K562 (cell line): ENCODE data around the gene FAM177B. TPM values are rescaled to one million over a fixed set of nuclear protein-coding genes. Genes with fewer than 3 reads are reported as not detected.

Source experiments
- ATAC-seq: fragments of 200-7000 bp; cut with Tn5 transposase; 3 replicates; pipeline ENCODE4 v1.9.1; 2020; ENCODE audit warnings: moderate library complexity
- BruUV-seq: library from RNA; stranded (reverse); fragments of 400-500 nt; replicated peaks from 2 replicates; lab custom pipeline; 2021; lab: Mats Ljungman, UMichigan
- CTCF ChIA-PET: fragments of 300-600 bp; formaldehyde crosslinking; extraction: SDS; loops from one replicate; lab custom pipeline; 2021; ENCODE audit warnings: low intra/inter-chr PET ratio; lab: Yijun Ruan, JAX
- POLR2A ChIA-PET: fragments of 300-600, 350-650 bp; sonication (Branson Sonifier 250); formaldehyde crosslinking; extraction: SDS; loops from one replicate; lab custom pipeline; 2021; ENCODE audit warnings: antibody characterized with exemption, inconsistent platforms; lab: Yijun Ruan, JAX
- DNase-seq, 4 experiments: peaks; one replicate each; pipeline versions ENCODE4 v3.0.0 to v3.0.0-alpha.2; 2011 to 2018; ENCODE audit warnings: low spot score in 3 of 4, mixed read lengths in 3 of 4; ENCODE audit errors: extremely low read depth in 1 of 4
- FAIRE-seq: peaks from 2 replicates; lab custom pipeline; 2011; peaks lifted over from hg19 to GRCh38; lab: Jason Lieb, UNC
- H2AFZ ChIP-seq: 2 replicates; pipeline ENCODE4 v1.6.0; 2011; ENCODE audit warnings: low read depth, low read length, control low read depth, inconsistent platforms
- H3K27ac ChIP-seq: fragments of 200-600 bp; 3 replicates; pipeline ENCODE4 v1.8.0; 2011; ENCODE audit warnings: low read depth, mild to moderate bottlenecking, control low read depth, inconsistent platforms, low read length, moderate library complexity, mixed read lengths; ENCODE audit errors: extremely low read depth
- H3K27me3 ChIP-seq, 2 experiments: fragments of 300-600 bp in 1 of 2; 2 replicates in 1 of 2; 3 replicates in 1 of 2; pipeline versions ENCODE4 v1.6.0 to v1.8.0; 2011; ENCODE audit warnings: inconsistent platforms in 2 of 2, low read length in 2 of 2, mild to moderate bottlenecking in 1 of 2, mixed read lengths in 1 of 2, moderate library complexity in 1 of 2; ENCODE audit not compliant: control insufficient read depth in 2 of 2, insufficient read depth in 2 of 2
- H3K36me3 ChIP-seq: fragments of 300-600 bp; 3 replicates; pipeline ENCODE4 v1.8.0; 2011; ENCODE audit warnings: mild to moderate bottlenecking, low read length, inconsistent platforms; ENCODE audit not compliant: control insufficient read depth, insufficient read depth
- H3K4me1 ChIP-seq, 2 experiments: fragments of 200-600 bp in 1 of 2; replicated peaks in 1 of 2; 2 replicates in 1 of 2; 3 replicates in 1 of 2; pipeline versions ENCODE4 v1.5.1 to v1.8.0; 2011; ENCODE audit warnings: inconsistent platforms in 2 of 2, low read length in 2 of 2, mild to moderate bottlenecking in 1 of 2, mixed read lengths in 1 of 2, moderate library complexity in 1 of 2; ENCODE audit not compliant: control insufficient read depth in 2 of 2, insufficient read depth in 2 of 2
- H3K4me2 ChIP-seq: 2 replicates; pipeline ENCODE4 v1.6.1; 2011; ENCODE audit warnings: low read length, control low read depth, inconsistent platforms, mixed read lengths; ENCODE audit not compliant: insufficient read depth
- H3K4me3 ChIP-seq: fragments of 200-600 bp; sonication (generic), shearing (Covaris generic); 2 replicates; pipeline ENCODE4 v1.5.1; 2016; ENCODE audit warnings: control low read depth, inconsistent platforms
- H3K79me2 ChIP-seq: fragments of 200-600 bp; 3 replicates; pipeline ENCODE4 v1.8.0; 2011; ENCODE audit warnings: low read length, inconsistent platforms; ENCODE audit not compliant: control insufficient read depth, insufficient read depth
- H3K9ac ChIP-seq, 2 experiments: 2 replicates each; pipeline versions ENCODE4 v1.6.0 to v1.6.1; 2011; ENCODE audit warnings: low read depth in 2 of 2, low read length in 2 of 2, control low read depth in 1 of 2, inconsistent platforms in 1 of 2, mild to moderate bottlenecking in 1 of 2, mixed read lengths in 1 of 2; ENCODE audit not compliant: insufficient read depth in 1 of 2
- H3K9me1 ChIP-seq: one replicate; pipeline ENCODE4 v1.6.0; 2011; ENCODE audit warnings: inconsistent platforms, mild to moderate bottlenecking, low read length, moderate library complexity; ENCODE audit not compliant: control insufficient read depth, insufficient read depth
- H3K9me3 ChIP-seq: replicated peaks from 2 replicates; pipeline ENCODE4 v1.5.1; 2011; ENCODE audit warnings: low read depth, low read length, inconsistent platforms; ENCODE audit not compliant: control insufficient read depth, insufficient read depth
- H4K20me1 ChIP-seq: replicated peaks from 2 replicates; pipeline ENCODE4 v1.6.1; 2011; ENCODE audit warnings: low read length, inconsistent platforms, mixed read lengths; ENCODE audit not compliant: control insufficient read depth, insufficient read depth
- CBX8 ChIP-seq: fragments of 200-600 bp; sonication (generic); IDR thresholded peaks from 2 replicates; pipeline ENCODE4 v1.6.1; 2012; ENCODE audit warnings: borderline replicate concordance, mixed run types, low read depth, mild to moderate bottlenecking, moderate library complexity, mixed read lengths, low read length, control low read depth, inconsistent platforms; ENCODE audit not compliant: poor library complexity, severe bottlenecking; ENCODE audit errors: extremely low read depth
- L3MBTL2 ChIP-seq: fragments of 450-650 bp; IDR thresholded peaks from 2 replicates; pipeline ENCODE4 v1.6.1; 2016; ENCODE audit warnings: mild to moderate bottlenecking, moderate library complexity
- WGBS: fragments of 100-300 bp; shearing (Covaris generic); methylation state at CpG from one replicate; pipeline ENCODE4 v1.1.6; 2016; ENCODE audit warnings: low coverage, mixed read lengths; ENCODE audit not compliant: insufficient coverage; ENCODE audit errors: missing lambda C conversion rate; 5-methylcytosine and 5-hydroxymethylcytosine counted together
- in situ Hi-C: fragments of 300-500 bp; cut with MboI; formaldehyde crosslinking; loops from 4 replicates; pipeline ENCODE4 v1.15.0; 2018; ENCODE audit warnings: inconsistent platforms, mixed read lengths
- intact Hi-C: fragments of 100-400 bp; cut with micrococcal nuclease; formaldehyde crosslinking; loops from 2 replicates; pipeline ENCODE4 v1.14.2; 2022
- polyA plus RNA-seq, 8 experiments: library from polyadenylated mRNA; depleted of rRNA in 4 of 8; stranded (reverse) in 5 of 8; unstranded in 3 of 8; fragments of >200 nt; fragmentation: Nextera tagmentation in 2 of 8; fragmentation: Illumina TruSeq in 1 of 8; extraction: Ambion mirVana in 2 of 8; extraction: Trizol in 1 of 8; gene quantifications; 2 replicates each; pipeline versions ENCODE4 v1.2.1 to v1.2.3, GENCODE V29; 2011 to 2014; ENCODE audit warnings: inconsistent platforms in 1 of 8, missing spikeins in 1 of 8
- total RNA-seq, 7 experiments: library from RNA; depleted of rRNA in 6 of 7; stranded (reverse); fragments of >200 nt in 6 of 7; fragmentation: Illumina TruSeq in 2 of 7; extraction: Trizol in 2 of 7; gene quantifications; 2 replicates each; pipeline versions ENCODE4 v1.2.1 to v1.2.3, GENCODE V29; 2011 to 2021; ENCODE audit warnings: low replicate concordance in 1 of 7
- TF ChIP-seq, protein P1 (sequence below): sonication (generic); formaldehyde crosslinking; IDR thresholded peaks from 2 replicates; pipeline ENCODE4 v1.8.1; 2023; ENCODE audit warnings: mild to moderate bottlenecking, missing genetic modification reagents

The FAM177B gene
- total and polyA plus RNA-seq, 9 of the 15 experiments (the other 6 are each of a cell fraction or from before 2014, with no cell fraction given): not detected

DNA sequence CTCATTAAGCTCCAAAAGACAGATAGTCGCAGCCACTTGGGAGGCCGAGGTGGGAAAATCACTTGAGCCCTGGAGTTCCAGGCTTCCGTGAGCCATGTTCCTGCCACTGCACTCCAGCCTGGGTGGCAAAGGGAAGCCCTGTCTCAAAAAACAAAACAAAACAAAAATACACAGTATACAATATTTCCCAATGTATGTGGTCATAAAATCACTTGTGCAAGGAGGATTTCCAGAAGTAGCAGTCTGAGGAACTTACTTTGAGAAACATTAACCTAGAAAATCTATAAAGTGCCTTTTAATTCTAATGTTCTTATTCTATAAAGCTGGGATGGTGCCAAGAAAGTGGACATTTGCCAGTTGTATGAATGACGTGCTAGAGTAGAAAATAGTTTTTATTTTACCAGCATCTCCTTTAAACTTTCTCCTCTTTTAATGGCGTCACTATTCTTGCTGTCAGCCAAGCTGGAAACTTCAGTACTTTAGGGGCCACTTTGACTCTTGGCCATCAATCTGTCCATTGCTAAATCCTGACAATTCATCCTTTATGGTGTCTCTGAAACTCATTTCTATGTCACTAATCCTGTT, 22.5 kb downstream of the FAM177B start:
- 2% methylated on average over 5 of the region's 5 CpGs for WGBS
- no peak overlapping the region for H3K4me2 ChIP-seq
- H3K36me3 ChIP-seq: no peaks in the 10 kb centered on the region
- DNase-seq (no peak), ATAC-seq (no peak), FAIRE-seq (no peak)
- H2AFZ ChIP-seq: no peak overlapping the region
- H3K79me2 ChIP-seq: no peaks in the 10 kb centered on the region
- no peak overlapping the region for H3K9ac ChIP-seq
- H3K4me1 ChIP-seq: no peaks in the 10 kb centered on the region
- no peaks in the 10 kb centered on the region for H3K9me1 ChIP-seq
- no peak overlapping the region for H3K27ac ChIP-seq
- no peak for TF ChIP-seq CBX8
- BruUV-seq: no TSS peak
- ChIA-PET POLR2A (no interaction called here), CTCF (no interaction called here)
- H3K4me3 ChIP-seq: no peak overlapping the region
- H3K9me3 ChIP-seq: no peaks in the 10 kb centered on the region
- peaks cover 3% of the 10 kb centered on the region in 2 experiments; a peak in 3 of 5 replicates for H3K27me3 ChIP-seq
- no peaks in the 10 kb centered on the region for H4K20me1 ChIP-seq
- in situ Hi-C loops: no loop called here
- intact Hi-C loops: no loop called here

- no peaks in the 10 kb centered on the region for H3K4me1 ChIP-seq
- no peaks in the 10 kb centered on the region for H3K79me2 ChIP-seq
- no peak overlapping the region for H3K4me3 ChIP-seq
- H4K20me1 ChIP-seq: no peaks in the 10 kb centered on the region
- intact Hi-C loops (no loop called here), in situ Hi-C loops (no loop called here)
- H3K9ac ChIP-seq: no peak overlapping the region
- ATAC-seq (no peak), FAIRE-seq (no peak), DNase-seq (no peak)
- POLR2A ChIA-PET: no interaction called here
- BruUV-seq: no TSS peak
- H3K4me2 ChIP-seq: no peak overlapping the region
- H3K9me3 ChIP-seq: no peaks in the 10 kb centered on the region
- peaks cover 3% of the 10 kb centered on the region in 2 experiments; a peak in 3 of 5 replicates for H3K27me3 ChIP-seq
- TF ChIP-seq L3MBTL2: no peak
- TF ChIP-seq, protein P1, sequence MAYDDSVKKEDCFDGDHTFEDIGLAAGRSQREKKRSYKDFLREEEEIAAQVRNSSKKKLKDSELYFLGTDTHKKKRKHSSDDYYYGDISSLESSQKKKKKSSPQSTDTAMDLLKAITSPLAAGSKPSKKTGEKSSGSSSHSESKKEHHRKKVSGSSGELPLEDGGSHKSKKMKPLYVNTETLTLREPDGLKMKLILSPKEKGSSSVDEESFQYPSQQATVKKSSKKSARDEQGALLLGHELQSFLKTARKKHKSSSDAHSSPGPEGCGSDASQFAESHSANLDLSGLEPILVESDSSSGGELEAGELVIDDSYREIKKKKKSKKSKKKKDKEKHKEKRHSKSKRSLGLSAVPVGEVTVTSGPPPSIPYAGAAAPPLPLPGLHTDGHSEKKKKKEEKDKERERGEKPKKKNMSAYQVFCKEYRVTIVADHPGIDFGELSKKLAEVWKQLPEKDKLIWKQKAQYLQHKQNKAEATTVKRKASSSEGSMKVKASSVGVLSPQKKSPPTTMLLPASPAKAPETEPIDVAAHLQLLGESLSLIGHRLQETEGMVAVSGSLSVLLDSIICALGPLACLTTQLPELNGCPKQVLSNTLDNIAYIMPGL (CRISPR knock-in tag): no peak
- H2AFZ ChIP-seq: no peak overlapping the region
- CTCF ChIA-PET: no interaction called here
- no peaks in the 10 kb centered on the region for H3K36me3 ChIP-seq
- no peak overlapping the region for H3K27ac ChIP-seq
- no peaks in the 10 kb centered on the region for H3K9me1 ChIP-seq
- WGBS: 0% methylated on average over 1 of the region's 1 CpG
Measured at GRCh38 chr1:222761083-222761482, 24.1 kb downstream of the FAM177B start.
